Thyroid gland (tissue), 4 donors: Measurements from ENCODE around the gene SYS1.

Experiments
- POLR2A ChIP-seq, 2 donors: fragments of 450-650 bp; IDR thresholded peaks; one replicate each; pipeline ENCODE4 v1.6.1; 2017; ENCODE audit warnings: antibody characterized with exemption in 2 of 2, mild to moderate bottlenecking in 2 of 2, moderate library complexity in 1 of 2
- TF ChIP-seq, protein P1 (sequence below), 6 experiments: fragments of 200-600 bp in 3 of 6; fragments of 450-650 bp in 3 of 6; sonication (generic) in 3 of 6; IDR thresholded peaks; one replicate each; pipeline ENCODE4 v1.5.1; 2016 to 2019; ENCODE audit warnings: antibody characterized with exemption in 6 of 6, mild to moderate bottlenecking in 2 of 6, inconsistent platforms in 1 of 6, moderate library complexity in 1 of 6

DNA sequence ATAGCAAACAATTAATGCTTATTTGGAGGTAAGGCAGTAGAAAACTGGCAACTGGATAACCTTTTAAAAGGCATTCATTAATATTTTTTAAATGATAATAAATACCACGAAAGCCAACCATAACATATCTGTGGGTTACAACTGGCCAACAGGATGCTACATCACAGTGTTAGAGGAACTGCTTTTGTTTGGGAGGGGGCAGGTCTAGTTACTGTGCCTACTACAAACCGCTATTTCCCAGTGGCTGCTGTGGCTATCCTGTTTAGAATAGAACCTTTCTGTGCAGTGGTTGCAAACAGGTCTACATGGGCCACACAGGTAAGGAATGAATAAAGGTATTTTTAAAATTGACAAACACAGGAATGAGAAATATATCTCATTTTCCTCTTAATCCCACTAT, 54.0 kb downstream of the SYS1 start:
- TF ChIP-seq, protein P1, sequence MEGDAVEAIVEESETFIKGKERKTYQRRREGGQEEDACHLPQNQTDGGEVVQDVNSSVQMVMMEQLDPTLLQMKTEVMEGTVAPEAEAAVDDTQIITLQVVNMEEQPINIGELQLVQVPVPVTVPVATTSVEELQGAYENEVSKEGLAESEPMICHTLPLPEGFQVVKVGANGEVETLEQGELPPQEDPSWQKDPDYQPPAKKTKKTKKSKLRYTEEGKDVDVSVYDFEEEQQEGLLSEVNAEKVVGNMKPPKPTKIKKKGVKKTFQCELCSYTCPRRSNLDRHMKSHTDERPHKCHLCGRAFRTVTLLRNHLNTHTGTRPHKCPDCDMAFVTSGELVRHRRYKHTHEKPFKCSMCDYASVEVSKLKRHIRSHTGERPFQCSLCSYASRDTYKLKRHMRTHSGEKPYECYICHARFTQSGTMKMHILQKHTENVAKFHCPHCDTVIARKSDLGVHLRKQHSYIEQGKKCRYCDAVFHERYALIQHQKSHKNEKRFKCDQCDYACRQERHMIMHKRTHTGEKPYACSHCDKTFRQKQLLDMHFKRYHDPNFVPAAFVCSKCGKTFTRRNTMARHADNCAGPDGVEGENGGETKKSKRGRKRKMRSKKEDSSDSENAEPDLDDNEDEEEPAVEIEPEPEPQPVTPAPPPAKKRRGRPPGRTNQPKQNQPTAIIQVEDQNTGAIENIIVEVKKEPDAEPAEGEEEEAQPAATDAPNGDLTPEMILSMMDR (IDR thresholded peaks at IDR 0.05): no peak
- TF ChIP-seq POLR2A (IDR thresholded peaks at IDR 0.05): no peak
